Activated CD4-positive, alpha-beta T cell treated with anti-CD3 and anti-CD28 coated beads, Interleukin-2, Interleukin-4, amounts not matched to agents 100 ng/mL and 50 ng/mL, durations not matched to agents 16 hours and 8 hours (primary cell): ENCODE measurements around the gene ZNF667.

Source experiments
- DNase-seq: peaks from one replicate; pipeline ENCODE4 v3.0.0-alpha.2; 2020; ENCODE audit warnings: low spot score

The ZNF667 gene

DNA sequence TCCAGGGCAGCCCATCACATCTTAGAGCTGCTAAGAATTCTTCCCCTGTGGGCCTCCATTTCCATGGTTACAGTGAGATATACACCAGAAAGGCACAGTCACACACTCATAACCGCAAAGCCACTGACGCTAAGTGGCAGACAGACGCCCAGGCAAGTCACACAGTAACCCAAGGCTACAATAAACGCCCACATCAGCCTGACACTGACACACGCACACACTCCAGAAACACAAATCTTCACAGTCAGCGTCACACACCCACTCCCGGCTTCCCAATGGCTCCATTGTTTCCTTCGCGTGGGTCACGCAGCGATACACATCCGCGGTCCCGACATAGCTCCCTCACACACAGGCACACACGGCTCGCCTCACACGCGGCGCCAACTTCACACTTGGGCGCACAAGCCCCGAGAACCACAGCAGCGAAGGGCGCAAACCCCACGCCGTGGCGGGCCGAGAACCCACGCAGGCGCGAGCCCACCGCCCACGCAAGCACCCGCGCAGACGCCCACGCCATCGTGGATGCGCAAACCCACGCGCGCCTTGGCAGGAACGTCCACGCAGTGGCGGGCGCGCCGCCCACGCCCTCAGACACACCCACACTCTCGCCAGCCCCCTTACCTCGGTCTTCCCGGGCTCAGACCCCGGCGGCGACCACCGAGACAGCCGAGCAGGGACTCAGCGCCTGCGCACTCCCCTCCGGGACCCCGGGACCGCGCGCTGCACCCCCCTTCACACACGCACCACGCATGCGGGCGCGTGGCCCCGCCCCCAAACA, at the start of gene ZNF667:
ZNF667 (minus strand) TSS at position 695 of the 778 bp plus-strand sequence. CDS start 14,975 bp downstream, outside the sequence.
- DNase-seq: no peak

- DNase-seq: no peak
Measured at GRCh38 chr19:56525214-56525860, 48.2 kb upstream of the ZNF667 start.

- no peak for DNase-seq
Measured at GRCh38 chr19:56508290-56508778, 31.2 kb upstream of the ZNF667 start.

- peak; percentile 61 for DNase-seq
Measured at GRCh38 chr19:56507446-56508289, 30.5 kb upstream of the ZNF667 start, which contains the start of gene ZNF471. ZNF471 (plus strand) TSS chr19:56507855; CDS start chr19:56511572, 3,717 bp downstream.

DNA sequence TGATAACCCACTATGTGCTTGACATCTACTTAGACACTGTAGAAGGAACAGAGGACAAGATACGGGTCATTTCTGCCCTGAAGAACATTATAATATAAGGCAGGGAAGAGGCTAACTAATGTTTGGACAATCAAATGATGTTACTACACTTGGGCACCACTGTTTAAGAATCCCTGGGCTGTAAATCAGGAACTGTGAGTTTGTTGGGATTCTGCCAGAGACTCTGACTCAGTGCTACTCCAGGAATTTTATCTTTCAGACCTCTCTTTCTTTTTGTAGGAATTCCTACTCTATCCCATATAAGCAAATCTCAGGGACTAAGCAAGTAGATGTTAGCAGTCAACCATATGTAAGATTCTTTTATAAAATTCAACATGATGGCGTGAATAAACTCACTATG, 27.4 kb upstream of the ZNF667 start:
- DNase-seq: no peak

GRCh38 chr19:56491399-56491798, 14.3 kb upstream of the ZNF667 start:
- DNase-seq: no peak

GRCh38 chr19:56477429-56478338, 539 bp upstream of the ZNF667 start:
- DNase-seq: peak; percentile 23

DNA sequence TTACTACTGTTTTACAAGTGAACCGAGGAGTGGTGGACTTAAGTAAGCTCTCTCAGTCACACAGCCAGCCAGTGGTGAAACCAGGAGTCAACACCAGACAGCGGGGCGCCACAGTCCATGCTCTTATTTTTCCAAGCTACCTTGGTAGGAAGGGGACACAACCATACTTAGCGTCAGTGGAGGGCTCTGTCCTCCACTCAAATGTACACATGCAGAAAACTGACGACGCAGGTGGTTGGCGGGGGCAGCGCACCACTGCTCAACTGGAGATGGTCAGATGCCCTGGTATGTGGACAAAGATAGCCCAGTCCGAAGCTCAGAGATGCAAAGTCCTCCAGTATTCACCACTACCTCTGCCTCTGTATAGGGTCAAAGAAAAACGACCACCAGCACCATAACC, 1.1 kb downstream of the ZNF667 start:
- no peak for DNase-seq

DNA sequence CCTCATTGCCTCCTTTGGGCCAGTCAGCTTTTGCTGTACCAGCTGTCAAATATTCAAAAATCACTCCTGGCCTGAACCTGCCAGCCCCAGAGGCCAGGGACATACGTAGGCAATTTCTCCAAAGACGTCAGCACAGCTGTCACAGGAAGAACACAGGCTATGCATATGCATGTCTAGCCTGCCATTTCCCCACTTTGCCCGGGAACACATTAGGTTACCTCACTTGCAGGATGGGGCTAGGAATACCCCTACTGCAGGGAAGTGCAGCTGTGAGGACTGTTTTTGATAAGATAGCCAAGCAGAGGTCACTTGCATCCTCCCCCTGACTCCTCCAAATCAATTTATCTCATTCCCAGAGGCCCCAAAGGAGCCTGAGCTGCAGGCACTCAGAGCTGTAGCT, 2.8 kb downstream of the ZNF667 start:
- DNase-seq: no peak

GRCh38 chr19:56441206-56441792, 35.8 kb downstream of the ZNF667 start:
- DNase-seq: no peak

GRCh38 chr19:56423985-56424353, 53.2 kb downstream of the ZNF667 start:
- no peak for DNase-seq

DNA sequence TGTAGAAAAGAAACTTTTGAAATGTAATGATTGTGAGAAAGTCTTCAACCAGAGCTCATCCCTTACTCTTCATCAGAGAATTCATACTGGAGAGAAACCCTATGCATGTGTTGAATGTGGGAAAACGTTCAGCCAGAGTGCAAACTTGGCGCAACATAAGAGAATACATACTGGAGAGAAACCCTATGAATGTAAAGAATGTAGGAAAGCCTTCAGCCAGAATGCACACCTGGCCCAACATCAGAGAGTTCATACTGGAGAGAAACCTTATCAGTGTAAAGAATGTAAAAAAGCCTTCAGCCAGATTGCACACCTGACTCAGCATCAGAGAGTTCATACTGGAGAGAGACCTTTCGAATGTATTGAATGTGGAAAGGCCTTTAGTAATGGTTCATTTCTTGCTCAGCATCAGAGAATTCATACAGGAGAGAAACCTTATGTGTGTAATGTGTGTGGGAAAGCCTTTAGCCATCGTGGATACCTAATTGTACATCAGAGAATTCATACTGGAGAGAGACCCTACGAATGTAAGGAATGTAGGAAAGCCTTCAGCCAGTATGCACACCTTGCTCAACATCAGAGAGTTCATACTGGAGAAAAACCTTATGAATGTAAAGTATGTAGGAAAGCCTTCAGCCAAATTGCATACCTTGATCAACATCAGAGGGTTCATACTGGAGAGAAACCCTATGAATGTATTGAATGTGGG, 53.7 kb downstream of the ZNF667 start:
- DNase-seq: no peak

DNA sequence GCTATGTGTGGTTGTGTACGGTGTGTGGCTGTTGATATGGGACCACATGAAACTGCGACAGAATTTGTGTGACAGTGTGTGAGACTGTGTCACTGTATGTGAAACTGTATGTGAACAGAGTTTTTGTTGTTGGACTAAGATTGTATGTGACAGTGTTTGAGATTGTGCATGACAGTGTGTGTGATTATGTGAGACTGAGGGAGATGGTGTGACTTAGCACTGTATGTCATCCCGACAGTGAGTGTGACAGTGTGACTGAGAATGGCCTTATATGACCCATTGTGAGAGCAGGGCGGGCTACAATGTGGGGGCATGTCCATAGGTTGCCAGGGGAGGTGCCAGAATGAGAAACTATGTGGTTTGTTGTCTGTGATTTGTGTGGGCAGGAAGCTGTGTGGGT, 72.1 kb downstream of the ZNF667 start:
- DNase-seq: no peak

DNA sequence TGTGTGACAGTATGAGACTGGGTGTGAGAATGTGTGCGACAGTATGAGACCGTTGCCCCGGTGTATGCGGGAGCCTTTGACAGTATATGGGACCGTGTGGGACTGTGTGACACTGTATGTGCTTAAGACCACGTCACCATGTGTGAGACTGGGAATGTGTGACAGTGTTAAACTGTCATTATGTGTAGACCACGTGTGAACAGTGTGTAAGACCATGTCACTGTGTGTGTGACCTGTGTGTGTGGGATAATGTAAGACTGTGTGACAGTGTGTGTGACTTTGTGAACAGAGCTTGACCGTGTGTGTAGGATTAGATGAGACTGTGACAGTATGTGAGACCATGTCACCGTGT, 72.5 kb downstream of the ZNF667 start:
- no peak for DNase-seq

- peak; percentile 90 for DNase-seq
Measured at GRCh38 chr19:56403764-56404704, 73.1 kb downstream of the ZNF667 start, which contains the start of gene ZNF583. ZNF583 (plus strand) TSS chr19:56404332; CDS start chr19:56407115, 2,783 bp downstream.

DNA sequence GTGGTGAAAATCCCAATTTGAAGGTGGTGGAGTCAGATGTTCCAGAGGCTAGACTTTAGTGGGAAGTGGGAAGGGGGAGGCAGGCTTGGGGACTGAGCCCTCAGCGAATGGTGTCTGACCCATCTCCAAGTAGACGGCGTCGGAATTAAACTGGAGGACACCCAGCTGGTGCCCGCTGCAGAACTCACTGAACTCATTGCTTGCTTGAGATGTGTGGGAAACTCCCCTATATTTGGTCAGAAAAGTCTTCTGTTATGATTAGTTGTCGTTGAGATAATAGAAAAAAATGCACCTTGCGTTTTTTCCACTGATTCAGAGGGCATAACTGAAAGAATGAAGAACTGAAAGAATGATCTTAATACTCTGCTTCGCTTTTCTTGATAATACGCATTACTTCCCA, 73.9 kb downstream of the ZNF667 start:
- peak; percentile 4 for DNase-seq

GRCh38 chr19:56400485-56400884, 76.7 kb downstream of the ZNF667 start:
- no peak for DNase-seq

DNA sequence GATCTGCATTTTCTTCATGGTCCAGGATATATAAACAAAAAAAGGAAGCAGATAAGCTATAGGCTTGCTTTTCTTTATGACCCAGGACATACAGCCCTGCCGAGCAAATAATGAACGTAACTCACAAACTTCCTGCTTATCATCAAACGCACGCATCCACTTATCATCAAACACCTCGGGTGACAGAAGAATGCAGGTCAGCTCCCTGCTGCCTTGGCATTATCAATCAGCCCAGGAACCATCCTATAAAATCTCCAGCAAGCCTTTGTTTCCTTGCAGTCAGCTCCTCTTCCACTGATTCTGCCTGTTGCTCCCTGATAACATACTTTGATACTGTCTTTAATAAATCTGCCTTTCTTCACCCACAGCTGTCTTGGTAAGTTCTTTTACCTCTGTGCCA, 78.3 kb downstream of the ZNF667 start:
- no peak for DNase-seq
